ENCODE results near the gene ZNF268. TPM values are rescaled to one million over a fixed set of nuclear protein-coding genes. Genes with fewer than 3 reads are reported as not detected.
A peak's percentile ranks its signal among the peaks of the same experiment; 100 is the strongest.

ZNF268 gene
- total RNA-seq (2014; rRNA removed; shearing (Covaris generic)), result 13.7 and 22.3 TPM in 2 replicates

DNA sequence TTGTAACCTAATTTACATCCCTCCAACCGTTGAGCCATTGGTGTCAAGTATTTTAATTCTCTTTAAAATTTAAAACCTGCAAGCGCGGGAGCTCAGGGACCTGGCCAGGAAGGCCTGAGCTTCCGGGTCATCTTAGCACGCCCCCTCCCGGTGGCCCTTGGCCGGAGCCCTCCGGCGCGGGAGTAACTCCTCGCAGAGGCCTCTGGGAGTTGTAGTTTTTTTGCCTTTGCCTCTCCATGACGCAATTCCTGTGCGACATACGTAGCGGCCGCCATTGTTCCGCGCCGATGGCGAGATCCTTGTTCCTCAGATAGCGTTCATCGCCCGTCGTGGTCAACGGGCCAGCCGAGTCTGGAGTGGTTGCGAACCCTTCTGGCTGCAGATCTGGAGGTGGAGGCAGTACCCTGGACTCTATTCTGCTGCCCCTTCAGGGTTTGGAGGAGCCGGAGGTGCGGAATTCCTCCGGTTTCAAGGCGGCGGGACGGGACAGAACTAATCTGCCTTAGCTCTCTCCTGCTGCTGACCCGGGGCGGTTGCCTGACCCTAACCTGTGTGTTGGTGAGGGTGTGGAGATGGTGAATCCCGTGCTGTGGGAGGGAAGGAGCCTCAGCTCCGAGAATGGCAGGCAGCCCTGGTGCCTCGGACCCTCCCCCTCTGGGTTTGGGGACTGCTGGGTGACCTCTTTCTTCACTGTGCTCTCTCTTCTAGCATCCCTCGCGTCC, at the start of gene ZNF268:
ZNF268 (plus strand) TSS at position 258 of the 722 bp plus-strand sequence. CDS start 503 bp downstream, outside the sequence.
- DNase-seq (ENCODE audit: low read depth), result peak; percentile 87

DNA sequence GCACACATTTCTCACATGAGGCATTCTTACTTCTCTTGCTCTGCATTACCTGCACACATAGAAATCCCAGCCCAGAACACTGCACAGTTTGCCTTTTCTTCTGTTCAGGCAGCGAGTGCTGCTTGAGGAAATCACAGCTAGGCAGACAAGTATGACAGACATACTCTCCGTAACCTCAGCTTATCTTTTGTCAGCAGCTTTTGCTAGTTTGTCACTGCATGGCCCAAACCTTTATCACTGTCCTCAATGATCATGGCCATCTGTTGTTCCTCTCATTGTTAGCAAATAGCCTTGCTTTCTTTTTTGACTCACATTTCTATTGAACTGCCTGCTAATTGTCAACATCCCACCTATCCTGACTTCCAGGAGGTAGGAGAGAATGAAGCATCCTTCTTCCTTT, 45.5 kb upstream of the ZNF268 start:
- no peak for DNase-seq (ENCODE audit: low read depth)

DNA sequence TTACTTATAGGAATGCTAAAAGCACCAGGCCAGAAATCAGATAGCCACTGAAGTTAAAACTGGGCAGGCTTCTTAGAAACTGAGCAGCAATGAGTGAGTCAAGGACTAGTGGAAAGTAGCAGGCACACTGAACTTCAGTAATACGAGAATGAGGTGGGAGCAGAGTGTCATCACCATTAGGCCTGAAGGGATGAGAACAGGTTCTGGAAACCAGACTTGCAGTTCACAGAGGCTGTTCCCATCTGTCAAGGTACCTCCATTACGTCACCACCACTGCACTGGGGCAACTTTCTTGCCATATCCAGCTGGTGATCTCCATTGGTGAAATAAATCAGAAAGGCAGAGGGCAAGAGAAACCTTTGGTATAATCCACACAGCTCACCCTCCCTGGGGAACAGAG, 35.3 kb upstream of the ZNF268 start:
- no peak for DNase-seq (ENCODE audit: low read depth)

DNA sequence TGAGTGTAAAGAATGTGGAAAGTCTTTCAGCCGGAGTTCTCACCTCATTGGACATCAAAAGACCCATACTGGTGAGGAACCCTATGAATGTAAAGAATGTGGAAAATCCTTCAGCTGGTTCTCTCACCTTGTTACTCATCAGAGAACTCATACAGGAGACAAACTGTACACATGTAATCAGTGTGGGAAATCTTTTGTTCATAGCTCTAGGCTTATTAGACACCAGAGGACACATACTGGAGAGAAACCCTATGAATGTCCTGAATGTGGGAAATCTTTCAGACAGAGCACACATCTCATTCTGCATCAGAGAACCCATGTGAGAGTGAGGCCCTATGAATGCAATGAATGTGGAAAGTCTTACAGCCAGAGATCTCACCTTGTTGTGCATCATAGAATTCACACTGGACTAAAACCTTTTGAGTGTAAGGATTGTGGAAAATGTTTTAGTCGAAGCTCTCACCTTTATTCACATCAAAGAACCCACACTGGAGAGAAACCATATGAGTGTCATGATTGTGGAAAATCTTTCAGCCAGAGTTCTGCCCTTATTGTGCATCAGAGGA, 25.1 kb upstream of the ZNF268 start:
- no peak for DNase-seq (ENCODE audit: low read depth)

DNA sequence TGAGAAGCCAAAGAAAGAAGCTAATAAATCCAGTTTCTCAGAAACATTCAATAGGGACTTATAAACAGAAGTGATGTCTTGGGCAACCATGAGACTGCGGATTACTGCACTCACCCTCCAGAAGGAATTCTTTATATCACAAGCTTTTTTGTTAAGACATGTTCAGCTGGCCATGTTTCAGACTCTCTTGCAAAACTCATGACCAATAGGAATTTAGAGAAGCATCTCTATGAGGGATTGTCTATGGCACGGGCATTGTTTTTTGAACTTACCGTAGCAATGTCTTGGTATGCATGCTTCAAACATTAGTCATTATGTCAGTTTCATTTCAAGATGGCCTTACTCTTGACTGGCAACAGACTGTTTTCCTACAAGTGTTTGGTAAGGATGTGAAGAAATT, 15.5 kb upstream of the ZNF268 start:
- DNase-seq (ENCODE audit: low read depth), result no peak

DNA sequence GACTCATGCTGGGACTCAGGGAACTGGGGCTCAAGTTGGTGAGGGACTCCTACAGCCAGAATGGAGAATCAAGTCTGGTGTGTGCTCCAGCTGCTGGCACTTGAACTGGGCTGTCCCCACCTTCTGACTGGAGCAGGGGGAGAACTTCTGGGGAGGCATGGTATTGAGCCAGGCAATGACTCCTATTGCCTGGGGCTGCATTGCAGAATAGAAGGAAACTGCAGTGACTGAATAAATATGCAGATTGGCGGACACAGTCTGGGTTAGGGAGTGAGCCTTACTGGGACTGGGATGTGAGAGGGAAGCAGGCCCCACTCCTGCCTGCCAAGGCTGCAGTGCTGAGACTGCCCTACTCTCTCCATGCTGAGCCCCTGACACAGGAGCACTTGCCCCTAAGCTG, 8.8 kb upstream of the ZNF268 start:
- DNase-seq (ENCODE audit: low read depth), result no peak

DNA sequence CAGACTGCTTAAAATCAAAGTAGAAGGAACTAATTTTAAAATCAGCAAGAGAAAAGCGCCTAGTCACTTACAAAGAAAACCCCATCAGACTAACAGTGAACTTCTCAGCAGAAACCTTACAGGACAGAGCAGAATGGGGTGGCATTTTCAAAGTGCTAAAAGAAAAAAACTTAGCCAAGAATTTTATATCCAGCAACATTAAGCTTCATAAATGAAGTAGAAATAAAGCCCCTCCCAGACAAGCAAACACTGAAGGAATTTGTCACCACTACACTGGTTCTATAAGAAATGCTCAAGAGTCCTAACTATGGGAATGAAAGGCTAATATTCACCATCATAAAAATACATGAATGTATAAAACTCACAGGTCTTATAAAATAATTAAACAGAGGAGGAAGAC, 6.4 kb upstream of the ZNF268 start:
- no peak for DNase-seq (ENCODE audit: low read depth)

DNA sequence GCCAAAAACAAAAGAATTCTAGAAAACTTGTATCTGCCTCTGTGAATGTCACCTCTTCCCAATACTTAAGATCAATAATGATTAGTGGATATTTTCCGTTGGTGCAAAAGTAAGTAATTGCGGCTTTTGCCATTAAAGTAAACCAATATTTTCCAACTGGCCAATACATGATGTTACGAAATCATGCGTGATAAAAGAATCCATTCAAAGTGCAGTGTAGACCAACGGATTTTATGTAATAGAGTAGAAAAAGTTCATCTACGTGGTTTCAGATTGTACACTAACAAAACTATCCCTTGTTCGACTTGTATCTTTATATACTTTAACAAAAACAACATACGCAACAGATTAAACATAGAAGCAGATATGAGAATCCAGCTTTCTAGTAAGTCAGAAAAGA, 626 bp upstream of the ZNF268 start:
- DNase-seq (ENCODE audit: low read depth), result no peak

DNA sequence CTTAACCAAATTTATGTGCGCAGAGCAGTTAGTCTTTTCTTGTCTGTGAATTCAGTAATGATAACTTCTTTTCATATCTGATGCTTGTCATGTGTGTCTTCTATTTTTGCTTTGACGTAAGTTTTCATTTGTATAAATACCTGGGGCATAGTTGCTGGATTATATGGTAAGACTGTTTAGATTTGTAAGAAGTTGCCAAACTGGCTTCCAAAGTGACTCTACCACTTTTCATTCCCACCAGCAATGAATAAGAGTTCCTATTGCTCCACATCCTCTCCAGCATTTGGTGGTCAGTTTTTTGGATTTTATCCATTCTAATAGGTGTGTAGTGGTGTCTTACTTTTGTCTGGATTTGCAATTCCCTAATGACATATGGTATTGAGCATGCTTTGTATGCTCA, 8.9 kb downstream of the ZNF268 start:
- no peak for DNase-seq (ENCODE audit: low read depth)

DNA sequence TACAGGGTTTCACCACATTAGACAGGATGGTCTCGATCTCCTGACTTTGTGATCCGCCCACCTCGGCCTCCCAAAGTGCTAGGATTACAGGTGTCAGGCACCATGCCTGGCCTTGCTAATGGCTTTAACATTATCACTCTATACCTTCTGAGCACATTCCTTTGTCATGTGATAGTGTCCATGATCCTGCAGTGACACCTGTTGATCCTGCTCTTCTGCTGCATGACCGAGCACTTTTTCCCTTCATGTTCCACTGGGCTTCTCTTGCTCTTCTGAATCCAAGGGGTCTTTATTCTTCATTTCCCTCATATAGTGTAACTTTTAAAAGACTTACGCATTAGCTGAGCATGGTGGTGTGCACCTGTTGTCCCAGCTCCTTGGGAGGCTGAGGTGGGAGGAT, 11.6 kb downstream of the ZNF268 start:
- no peak for DNase-seq (ENCODE audit: low read depth)

DNA sequence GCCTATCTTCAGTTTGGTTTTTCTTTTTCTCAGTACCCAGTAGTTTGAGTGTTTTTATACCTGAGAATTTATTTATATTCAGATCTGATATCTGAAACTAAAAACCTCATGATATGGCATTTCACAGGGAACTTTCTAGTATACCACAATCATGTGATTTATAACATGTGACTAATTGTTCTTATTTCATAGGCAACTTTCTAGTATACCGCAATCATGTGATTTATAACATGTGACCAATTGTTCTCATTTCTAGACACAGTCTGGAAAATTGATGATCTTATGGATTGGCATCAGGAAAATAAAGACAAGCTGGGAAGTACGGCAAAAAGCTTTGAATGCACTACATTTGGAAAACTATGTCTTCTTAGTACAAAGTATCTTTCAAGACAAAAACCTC, 20.6 kb downstream of the ZNF268 start:
- no peak for DNase-seq (ENCODE audit: low read depth)

DNA sequence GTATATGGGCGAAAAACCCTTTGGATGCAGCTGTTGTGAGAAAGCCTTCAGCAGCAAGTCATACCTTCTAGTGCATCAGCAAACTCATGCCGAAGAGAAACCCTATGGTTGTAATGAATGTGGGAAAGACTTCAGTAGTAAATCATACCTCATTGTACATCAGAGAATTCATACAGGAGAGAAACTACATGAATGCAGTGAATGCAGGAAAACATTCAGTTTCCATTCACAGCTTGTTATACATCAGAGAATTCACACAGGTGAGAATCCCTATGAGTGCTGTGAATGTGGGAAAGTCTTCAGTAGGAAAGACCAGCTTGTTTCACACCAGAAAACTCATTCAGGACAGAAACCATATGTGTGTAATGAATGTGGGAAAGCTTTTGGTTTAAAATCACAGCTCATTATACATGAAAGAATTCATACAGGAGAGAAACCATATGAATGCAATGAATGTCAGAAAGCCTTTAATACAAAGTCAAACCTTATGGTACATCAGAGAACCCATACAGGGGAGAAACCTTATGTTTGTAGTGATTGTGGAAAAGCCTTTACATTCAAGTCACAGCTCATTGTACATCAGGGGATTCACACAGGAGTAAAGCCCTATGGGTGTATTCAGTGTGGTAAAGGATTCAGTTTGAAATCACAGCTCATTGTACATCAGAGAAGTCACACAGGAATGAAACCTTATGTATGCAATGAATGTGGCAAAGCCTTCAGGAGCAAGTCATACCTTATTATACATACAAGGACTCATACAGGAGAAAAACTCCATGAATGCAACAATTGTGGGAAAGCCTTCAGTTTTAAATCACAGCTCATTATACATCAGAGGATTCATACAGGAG, 21.4 kb downstream of the ZNF268 start:
- no peak for DNase-seq (ENCODE audit: low read depth)

DNA sequence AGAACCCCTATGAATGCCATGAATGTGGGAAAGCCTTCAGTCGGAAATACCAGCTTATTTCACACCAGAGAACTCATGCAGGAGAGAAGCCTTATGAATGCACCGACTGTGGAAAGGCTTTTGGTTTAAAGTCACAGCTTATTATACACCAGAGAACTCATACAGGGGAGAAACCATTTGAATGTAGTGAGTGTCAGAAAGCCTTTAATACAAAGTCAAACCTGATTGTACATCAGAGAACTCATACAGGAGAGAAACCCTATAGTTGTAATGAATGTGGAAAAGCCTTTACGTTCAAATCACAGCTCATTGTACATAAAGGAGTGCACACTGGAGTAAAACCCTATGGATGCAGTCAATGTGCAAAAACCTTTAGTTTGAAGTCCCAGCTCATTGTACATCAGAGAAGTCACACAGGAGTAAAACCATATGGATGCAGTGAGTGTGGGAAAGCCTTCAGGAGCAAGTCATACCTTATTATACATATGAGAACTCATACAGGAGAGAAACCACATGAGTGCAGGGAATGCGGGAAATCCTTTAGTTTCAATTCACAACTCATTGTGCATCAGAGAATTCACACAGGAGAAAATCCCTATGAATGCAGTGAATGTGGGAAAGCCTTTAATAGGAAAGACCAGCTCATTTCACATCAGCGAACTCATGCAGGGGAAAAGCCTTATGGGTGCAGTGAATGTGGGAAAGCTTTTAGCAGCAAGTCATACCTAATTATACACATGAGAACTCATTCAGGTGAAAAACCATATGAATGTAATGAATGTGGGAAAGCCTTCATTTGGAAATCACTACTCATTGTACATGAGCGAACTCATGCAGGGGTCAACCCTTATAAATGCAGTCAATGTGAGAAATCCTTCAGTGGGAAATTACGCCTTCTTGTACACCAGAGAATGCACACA, 22.3 kb downstream of the ZNF268 start:
- no peak for DNase-seq (ENCODE audit: low read depth)

DNA sequence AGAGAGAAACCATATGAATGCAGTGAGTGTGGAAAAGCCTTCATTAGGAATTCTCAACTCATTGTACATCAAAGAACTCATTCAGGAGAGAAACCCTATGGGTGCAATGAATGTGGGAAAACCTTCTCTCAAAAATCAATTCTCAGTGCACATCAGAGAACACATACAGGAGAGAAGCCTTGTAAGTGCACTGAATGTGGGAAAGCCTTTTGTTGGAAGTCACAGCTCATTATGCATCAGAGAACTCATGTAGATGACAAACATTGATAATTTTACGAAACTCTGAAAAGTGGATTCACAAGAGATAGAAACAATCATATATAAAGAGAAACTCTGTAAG, 22.9 kb downstream of the ZNF268 start:
- DNase-seq (ENCODE audit: low read depth), result no peak

DNA sequence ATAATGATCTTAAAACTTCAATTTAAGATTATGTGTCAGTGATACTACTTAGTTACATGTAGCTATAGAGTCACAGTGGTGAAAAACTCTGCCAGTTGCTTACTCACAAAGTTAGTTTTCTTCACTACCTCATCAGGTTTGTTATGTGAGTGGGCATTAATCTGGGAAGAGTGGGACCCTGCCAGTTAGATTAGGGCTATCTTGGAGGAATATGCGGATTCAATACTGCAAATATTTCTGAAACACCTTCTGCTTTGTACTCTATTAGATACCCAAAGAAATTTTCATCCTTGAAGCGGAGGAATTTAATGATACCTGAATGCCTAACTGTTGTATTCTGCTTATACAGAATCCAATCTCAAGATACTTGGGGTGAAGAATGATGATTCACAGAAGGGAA, 25.1 kb downstream of the ZNF268 start:
- DNase-seq (ENCODE audit: low read depth), result no peak

DNA sequence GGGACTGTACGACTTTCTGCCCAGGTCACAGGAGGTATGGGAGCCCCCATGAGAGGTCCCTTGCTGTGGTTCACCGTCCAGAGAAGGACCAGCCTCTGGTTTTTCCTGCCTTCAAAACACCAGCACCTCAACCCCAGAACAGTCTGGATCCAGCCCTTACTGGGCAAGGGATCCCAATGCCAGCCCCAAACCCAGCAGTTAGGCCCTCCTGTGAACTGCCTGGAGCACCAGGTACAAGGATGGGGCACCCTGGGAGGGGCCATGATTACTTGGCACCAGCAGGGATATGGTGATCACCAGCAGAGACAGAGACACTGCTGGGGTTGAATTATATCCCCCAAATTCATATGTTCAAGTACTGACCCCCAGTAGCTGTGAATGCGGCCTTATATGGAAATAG, 34.4 kb downstream of the ZNF268 start:
- DNase-seq (ENCODE audit: low read depth), result no peak

DNA sequence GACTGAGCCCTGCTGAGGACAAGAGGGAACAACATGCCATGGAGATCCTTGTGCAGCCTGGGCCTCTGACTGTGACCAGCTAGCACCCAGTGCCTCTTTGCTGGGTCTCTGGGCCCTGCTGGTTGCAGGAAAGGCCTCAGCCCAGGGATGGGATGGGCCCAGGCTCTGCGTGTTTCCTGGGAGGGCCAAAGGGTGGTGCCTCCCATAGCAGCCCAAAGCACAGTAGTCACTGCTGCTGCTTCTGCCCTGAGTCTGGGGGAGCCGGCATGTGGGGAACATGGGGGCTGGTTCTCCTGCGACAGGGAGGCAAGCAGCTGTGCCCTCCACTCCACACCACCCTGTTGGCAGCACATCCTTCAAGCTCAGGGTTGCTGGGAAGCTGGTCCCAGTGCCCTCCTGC, 35.9 kb downstream of the ZNF268 start:
- no peak for DNase-seq (ENCODE audit: low read depth)

DNA sequence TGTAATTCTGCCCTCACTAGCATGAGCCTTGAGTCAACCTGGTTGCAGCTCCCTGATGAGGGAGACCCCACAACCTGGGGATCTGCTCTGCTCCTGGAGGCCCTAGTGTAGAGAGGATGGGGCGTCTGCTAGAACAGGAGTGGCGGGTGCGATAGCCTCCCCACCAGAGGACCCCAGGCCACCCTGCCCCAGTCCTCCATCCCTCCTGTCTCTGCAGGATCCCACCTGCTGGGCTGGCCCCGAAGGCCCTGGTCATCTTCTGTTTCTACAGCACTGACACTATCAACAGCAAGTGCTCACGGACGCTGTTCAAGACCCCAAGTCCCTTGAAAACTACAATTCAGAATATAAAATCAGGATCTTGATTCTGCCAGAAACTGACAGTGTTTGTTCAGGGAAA, 39.2 kb downstream of the ZNF268 start:
- no peak for DNase-seq (ENCODE audit: low read depth)

DNA sequence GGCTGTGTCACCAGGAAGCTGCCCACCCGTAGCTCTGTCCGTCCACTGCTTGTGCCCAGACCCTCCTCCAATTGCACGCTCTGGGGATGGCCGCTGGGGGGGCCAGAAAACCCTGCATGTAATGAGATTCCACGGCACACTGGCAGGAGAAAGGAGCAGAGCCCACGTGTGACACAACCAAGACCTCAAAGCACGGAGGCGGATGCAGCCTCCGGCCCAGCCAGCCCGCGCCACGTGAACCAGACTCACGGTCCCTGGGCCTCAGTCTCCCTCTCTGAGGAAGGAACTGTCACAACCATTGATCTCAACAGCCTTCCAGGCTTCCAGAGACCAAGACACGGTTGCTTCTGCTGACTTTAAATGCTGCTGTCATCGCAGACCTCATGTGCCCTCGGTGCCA, 39.9 kb downstream of the ZNF268 start:
- no peak for DNase-seq (ENCODE audit: low read depth)

DNA sequence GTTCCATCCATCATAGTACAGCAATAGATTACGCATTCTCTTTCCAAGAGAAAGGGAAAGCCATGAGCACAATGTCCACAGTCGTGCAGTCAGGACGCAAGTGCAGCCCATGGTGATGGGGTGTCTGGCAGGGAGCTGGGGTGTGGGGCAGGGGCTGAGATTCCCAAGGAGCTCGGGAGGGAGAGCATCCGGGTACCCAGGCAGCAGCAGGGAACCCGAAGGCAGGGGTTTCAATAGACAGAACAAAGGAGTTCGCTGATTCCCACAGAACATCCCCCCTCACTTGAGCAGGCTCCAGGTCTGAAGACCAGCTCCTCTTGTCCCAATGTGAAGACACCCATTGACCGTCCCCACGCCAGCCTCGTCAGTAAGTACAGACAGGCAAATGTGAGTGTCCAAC, 40.9 kb downstream of the ZNF268 start:
- no peak for DNase-seq (ENCODE audit: low read depth)

DNA sequence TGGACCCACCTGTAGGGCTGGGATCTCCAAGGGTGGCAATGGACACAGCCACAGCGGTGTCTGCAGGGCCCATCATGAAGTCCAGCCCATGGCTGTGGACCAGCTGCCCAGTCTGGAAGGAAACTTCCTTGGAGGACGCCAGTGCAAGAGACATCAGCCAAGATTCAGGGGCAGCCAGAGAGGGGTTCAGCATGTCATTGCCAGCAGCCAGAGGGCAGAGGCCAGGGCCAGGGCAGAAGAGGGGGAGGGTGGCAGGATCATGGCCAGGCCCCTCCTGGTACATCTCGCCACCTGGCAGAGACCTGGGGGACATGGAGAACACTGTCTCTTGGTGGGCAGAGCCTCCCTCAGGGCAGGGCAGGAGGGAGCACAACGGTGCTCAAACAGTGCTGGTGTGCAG, 44.2 kb downstream of the ZNF268 start:
- DNase-seq (ENCODE audit: low read depth), result no peak

DNA sequence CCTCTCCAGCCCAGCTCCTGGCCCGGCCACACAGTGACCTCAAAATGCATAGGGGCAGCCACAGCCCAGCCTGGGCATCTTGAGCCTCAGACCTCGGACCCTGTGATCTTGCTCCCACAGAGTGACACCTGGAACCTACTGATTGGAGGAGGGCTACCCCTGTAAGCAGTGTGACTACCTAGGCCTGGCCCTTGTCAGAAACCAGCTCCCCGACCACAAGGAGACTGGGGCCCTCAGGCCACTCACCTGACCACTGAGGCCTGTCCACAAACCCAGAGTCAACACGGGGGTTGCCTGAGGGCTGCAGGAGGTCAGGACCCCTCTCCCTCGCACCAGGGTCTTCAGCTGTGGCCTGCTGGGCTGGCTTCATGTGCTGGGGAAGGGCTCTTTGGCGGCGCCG, 45.4 kb downstream of the ZNF268 start:
- DNase-seq (ENCODE audit: low read depth), result no peak
